NCI-H1436 treated with DMSO at 0.1 percent for 48 hours (cell line): ENCODE data around the gene MS4A4E.
"Not testable (repeated sequence)": the region's sequence is repeated elsewhere in the genome, so short reads cannot be mapped to it uniquely, and the experiment has no call there.

ENCODE experiments used
- DNase-seq: peaks from one replicate; lab custom pipeline; 2025; lab: John Stamatoyannopoulos, UW

MS4A4E gene

GRCh38 chr11:60242740-60243239 is at the start of gene MS4A4E:
TSS of gene MS4A4E (minus strand) at chr11:60243137. CDS start at chr11:60230055, 13,082 bp downstream.
- no peak for DNase-seq

DNA sequence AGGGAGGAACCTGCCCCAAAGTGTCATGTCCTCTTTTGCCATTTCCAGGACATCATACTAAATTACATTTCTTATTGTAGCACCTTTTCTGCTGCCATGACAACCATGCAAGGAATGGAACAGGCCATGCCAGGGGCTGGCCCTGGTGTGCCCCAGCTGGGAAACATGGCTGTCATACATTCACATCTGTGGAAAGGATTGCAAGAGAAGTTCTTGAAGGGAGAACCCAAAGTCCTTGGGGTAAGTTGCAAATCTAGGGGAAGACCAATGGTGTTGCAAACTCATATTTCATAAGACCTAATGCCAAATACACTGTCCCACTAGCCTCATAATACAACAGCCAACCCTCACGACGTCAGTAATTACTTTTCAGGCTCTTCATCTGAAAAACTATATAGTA is 49.2 kb upstream of the MS4A4E start:
- DNase-seq: no peak

- no peak for DNase-seq
Observed at GRCh38 chr11:60288531-60288930, 45.6 kb upstream of the MS4A4E start.

- DNase-seq: not testable (repeated sequence)
Observed at GRCh38 chr11:60285411-60286126, 42.6 kb upstream of the MS4A4E start.

- DNase-seq: no peak
Observed at GRCh38 chr11:60282286-60282685, 39.3 kb upstream of the MS4A4E start.

DNA sequence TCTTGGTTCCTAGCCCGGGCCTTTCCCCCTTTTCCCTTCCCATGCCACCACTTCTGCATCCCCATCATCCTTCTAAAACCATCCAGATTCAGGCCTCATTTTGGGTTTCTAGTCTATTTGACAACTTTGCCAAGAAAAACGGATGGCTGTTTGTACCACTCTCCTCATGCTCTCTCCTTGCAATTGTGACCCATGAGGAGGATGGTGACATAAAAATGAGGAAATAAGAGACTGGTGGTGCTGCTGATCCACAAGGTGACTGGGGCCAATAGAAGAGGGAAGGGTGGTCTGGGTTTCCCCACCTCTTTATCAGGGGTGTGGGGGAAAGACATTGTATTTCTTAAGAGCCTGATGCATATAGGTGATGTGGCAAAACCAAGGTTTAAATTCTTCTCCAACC is 38.5 kb upstream of the MS4A4E start:
- no peak for DNase-seq

DNA sequence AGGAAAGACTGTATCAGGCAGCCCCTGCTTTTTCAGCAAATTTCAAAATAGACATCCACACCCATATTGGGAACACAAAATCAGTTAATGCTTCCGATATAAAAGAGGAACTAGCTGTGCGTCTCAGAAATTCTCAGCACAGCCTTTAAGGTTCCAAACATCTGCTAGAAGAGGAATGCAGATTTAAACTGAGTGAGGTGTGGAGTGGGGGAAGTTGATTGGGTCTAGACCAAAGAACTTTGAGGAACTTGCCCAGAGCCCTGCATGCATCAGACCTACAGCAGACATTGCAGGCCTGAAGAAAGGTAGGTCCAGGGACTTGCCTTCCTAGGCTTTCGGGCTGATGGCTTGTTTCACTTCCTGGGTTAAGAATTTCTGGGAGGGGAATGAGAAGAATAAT is 37.5 kb upstream of the MS4A4E start, which contains the start of gene MS4A4A:
Gene MS4A4A (plus strand): TSS at position 255 of the 400 bp plus-strand sequence. CDS start 10 bp downstream, at position 265.
- no peak for DNase-seq

DNA sequence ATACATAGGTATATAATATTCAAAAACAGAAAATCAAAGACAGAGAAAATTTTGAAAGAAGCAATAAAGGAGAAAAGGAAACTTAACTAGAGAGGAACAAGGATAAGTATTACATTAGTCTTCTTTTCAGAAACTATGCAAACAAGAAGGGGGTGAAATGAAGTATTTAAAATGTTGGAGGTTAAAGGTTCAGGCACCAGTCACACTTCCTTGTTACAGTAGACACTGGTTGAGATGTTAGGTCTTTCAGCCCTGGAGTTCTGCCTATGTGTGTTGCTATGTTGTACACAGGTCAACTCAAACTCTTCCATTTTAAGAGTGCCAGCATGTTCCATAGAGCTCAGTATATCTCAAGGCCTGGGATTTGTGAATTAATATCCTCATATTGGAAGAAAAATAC is 31.5 kb upstream of the MS4A4E start:
- DNase-seq: no peak

DNA sequence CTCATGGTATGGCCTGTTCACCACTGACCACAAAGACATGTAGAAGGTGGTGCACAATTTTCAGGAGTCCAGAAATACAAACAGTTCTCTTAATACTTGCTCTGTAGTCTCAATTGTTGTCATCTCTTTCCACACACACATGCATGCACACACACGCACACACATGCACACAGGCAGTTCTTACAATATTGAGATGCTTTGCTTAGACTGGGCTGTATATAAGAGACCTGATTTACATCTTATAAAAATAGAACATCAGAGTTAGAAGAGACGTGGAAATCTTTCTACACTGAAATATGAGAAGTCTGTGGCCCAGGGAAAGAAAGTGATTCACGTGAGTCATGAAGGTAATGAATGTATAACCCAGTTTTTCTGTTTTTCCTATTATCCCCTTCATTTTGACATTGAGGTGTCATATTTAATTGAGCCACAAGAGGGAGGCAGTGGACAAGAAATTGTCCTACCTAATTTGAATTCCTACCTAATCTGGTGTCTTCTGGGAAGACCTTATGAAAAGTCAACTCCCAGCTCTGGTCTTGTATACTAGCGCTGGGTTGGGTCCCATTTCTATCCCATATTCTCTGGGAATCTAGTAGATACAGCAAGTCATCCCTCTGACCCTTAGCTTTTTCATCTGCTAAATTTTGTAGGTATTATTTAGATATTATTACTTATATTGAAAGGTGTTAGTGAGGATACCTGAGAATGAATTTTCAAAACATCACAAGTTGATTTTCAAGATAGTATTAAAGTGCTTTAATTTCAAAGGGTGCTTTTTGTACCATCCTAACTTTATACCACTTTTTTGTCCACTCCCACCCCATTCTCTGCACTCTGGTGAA is 22.7 kb upstream of the MS4A4E start:
- DNase-seq: no peak

GRCh38 chr11:60264644-60265043 is 21.7 kb upstream of the MS4A4E start:
- no peak for DNase-seq

- DNase-seq: no peak
Observed at GRCh38 chr11:60263402-60263801, 20.5 kb upstream of the MS4A4E start.

DNA sequence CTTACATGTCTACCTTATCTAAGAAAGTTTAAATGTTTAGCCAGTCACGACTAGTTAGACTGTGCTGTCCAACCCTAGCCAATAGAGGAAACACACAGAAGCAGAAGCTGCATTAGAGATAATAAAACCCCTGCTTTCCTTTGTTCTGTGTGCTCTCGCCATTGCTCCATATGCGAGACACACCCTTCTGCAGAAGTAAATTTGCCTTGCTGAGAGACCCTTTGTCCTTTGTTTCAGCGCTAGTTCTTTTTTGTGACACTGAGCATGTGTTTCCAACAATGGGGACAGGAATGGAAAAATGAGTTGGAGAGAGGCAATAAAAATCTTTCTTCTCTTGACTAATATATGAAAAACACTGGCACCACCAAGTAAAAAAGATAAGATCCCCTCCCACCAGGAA is 18.1 kb upstream of the MS4A4E start:
- DNase-seq: no peak

- DNase-seq: no peak
Observed at GRCh38 chr11:60257956-60258722, 15.2 kb upstream of the MS4A4E start.

DNA sequence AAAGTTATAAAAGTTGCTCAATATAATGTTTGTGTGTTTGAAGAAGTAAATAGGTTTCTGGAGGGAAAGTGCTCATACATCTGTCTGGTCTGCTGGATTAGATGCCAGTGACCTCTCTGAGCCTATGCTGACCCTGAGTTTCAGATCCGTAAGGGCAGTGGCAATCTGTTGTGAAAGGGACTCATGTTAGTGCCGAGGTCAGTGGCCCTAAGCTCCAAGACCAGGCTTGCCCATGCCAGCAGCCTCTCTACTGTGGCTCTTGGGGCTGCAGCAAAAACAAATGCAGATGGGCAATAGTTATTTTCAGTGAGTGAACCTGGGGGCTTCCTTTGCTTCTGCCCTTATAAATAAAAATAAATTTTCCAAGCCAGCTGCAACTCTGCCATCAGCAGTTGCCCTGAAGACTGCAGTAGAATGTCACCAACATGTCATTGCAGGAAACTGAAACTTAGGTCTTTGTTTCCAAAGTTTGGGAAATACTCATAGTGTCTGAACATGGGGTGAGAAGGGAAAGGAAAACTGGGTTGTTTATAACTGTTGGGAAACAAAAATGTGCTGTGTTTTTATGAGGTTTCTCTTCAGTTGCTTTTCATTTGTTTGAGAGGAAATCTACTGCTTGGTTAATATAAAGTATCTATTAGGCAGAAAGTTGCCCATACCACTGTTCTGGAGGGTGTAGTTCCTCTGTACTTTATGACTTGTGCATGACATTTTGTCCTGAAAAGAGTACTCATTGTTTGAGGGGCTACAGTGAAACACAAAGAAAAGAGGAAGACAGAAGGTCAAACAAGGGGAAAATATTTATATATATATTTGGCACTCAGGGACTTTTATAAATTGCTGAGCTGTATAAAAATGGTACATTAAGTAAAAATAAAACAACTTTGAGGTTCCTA is 9.5 kb upstream of the MS4A4E start:
- no peak for DNase-seq

DNA sequence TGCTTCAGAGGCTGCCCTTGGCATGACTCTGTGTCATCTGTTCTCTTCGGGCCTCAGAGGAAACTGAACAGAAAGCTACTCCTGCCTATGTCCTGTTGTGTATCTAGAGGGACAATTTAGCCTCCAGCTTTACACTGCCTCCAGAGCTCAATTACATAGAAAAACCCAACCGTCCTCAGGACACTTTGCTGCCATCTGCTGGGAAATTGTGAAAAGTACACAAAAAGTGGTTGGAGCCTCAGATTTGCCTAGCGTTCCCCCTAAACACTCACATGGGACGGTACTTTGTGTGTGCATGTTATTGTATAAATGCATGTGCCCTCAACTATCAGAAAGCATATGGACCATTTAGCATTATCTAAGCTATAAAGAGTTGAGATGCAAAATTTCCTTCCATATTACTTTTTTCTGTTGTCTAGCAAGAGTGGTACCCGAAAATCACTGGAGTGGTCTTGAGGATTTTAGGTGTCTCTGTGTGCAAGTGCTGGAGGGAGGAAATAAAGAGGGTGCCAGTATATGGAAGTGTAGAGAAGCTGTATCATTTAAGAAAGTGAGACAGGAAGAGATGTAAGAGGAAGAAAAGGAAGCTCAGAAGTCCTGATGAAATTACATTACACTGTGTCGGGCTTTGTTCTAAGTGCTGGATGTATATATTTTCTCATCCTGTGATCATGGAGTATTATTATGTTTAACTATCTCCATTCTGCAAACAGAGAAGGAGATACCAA is 8.7 kb upstream of the MS4A4E start:
- no peak for DNase-seq

DNA sequence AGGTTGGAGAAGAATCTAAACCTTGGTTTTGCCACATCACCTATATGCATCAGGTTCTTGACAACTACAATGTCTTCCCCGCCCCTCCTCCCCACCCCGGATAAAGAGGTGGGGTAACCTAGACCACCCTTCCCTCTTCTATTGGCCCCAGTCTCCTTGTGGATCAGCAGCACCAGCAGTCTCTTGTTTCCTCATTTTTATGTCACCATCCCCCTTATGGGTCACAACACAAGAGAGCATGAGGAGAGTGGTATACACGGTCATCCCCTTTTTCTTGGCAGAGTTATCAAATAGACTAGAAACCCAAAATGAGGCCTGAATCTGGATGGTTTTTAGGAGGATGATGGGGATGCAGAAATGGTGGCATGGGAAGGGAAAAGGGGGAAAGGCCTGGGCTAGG is 1.2 kb downstream of the MS4A4E start:
- DNase-seq: no peak

DNA sequence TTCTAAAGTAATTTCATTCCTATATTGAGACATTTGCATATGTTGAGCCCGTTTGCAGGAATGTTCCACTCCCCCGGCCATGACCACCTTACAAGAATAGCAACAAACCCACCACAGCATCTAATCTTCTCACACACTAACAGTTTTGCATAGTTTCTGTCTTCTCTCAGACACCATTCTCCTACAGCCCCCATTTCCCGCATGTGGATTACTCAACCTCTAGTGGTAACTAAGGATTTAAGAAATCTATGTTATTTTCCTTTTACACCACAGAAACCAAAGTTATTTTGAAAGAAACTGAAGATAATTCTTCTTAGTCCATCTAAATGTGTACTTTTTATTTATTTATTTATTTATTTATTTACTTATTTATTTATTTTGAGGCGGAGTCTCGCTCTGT is 2.3 kb downstream of the MS4A4E start:
- DNase-seq: no peak

GRCh38 chr11:60235321-60235720 is 7.6 kb downstream of the MS4A4E start:
- DNase-seq: no peak

GRCh38 chr11:60230681-60231080 is 12.3 kb downstream of the MS4A4E start:
- DNase-seq: no peak

DNA sequence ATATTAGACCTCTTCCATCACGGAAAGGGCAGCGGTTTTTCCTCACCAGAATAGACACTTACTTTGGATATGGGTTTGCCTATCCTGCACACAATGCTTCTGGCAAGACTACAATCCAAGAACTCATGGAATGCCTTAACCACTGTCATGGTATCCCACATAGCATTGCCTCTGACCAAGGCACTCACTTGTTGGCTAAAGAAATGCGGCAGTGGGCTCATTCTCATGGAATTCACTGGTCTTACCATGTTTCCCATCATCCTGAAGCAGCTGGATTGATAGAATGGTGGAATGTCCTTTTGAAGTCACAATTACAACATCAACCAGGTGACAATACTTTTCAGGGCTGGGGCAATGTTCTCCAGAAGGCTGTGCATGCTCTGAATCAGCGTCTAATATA is 20.8 kb downstream of the MS4A4E start:
- DNase-seq: no peak

DNA sequence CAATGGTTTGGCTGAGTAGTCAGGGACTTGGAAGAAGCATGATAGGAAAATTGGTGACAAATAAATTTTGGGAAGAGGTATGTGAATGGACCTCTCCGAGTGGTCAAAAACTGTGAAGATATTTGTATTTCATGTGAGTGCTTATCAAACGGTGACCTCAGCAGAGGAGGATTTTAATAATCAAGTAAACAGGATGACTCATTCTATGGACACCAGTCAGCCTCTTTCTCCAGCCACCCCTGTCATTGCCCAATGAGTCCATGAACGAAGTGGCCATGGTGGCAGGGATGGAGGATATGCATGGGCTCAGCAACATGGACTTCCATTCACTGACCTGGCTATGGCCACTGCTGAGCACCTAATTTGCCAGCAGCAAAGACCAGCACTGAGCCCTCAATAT is 21.2 kb downstream of the MS4A4E start:
- no peak for DNase-seq
